K562 (cell line): ENCODE results near the gene TUT4. TPM values are rescaled to one million over a fixed set of nuclear protein-coding genes. Genes with fewer than 3 reads are reported as not detected.

ENCODE experiments used
- ATAC-seq: fragments of 200-7000 bp; cut with Tn5 transposase; 3 replicates; pipeline ENCODE4 v1.9.1; 2020; ENCODE audit warnings: moderate library complexity
- BruUV-seq: library from RNA; stranded (reverse); fragments of 400-500 nt; replicated peaks from 2 replicates; lab custom pipeline; 2021; lab: Mats Ljungman, UMichigan
- CTCF ChIA-PET: fragments of 300-600 bp; formaldehyde crosslinking; extraction: SDS; loops from one replicate; lab custom pipeline; 2021; ENCODE audit warnings: low intra/inter-chr PET ratio; lab: Yijun Ruan, JAX
- POLR2A ChIA-PET: fragments of 300-600, 350-650 bp; sonication (Branson Sonifier 250); formaldehyde crosslinking; extraction: SDS; loops from one replicate; lab custom pipeline; 2021; ENCODE audit warnings: antibody characterized with exemption, inconsistent platforms; lab: Yijun Ruan, JAX
- DNase-seq, 4 experiments: peaks; one replicate each; pipeline versions ENCODE4 v3.0.0 to v3.0.0-alpha.2; 2011 to 2018; ENCODE audit warnings: low spot score in 3 of 4, mixed read lengths in 3 of 4; ENCODE audit errors: extremely low read depth in 1 of 4
- FAIRE-seq: peaks from 2 replicates; lab custom pipeline; 2011; peaks lifted over from hg19 to GRCh38; lab: Jason Lieb, UNC
- H2AFZ ChIP-seq: 2 replicates; pipeline ENCODE4 v1.6.0; 2011; ENCODE audit warnings: low read depth, low read length, control low read depth, inconsistent platforms
- H3K27ac ChIP-seq: fragments of 200-600 bp; 3 replicates; pipeline ENCODE4 v1.8.0; 2011; ENCODE audit warnings: low read depth, mild to moderate bottlenecking, control low read depth, inconsistent platforms, low read length, moderate library complexity, mixed read lengths; ENCODE audit errors: extremely low read depth
- H3K27me3 ChIP-seq, 2 experiments: fragments of 300-600 bp in 1 of 2; 2 replicates in 1 of 2; 3 replicates in 1 of 2; pipeline versions ENCODE4 v1.6.0 to v1.8.0; 2011; ENCODE audit warnings: inconsistent platforms in 2 of 2, low read length in 2 of 2, mild to moderate bottlenecking in 1 of 2, mixed read lengths in 1 of 2, moderate library complexity in 1 of 2; ENCODE audit not compliant: control insufficient read depth in 2 of 2, insufficient read depth in 2 of 2
- H3K36me3 ChIP-seq: fragments of 300-600 bp; 3 replicates; pipeline ENCODE4 v1.8.0; 2011; ENCODE audit warnings: mild to moderate bottlenecking, low read length, inconsistent platforms; ENCODE audit not compliant: control insufficient read depth, insufficient read depth
- H3K4me1 ChIP-seq, 2 experiments: fragments of 200-600 bp in 1 of 2; replicated peaks in 1 of 2; 2 replicates in 1 of 2; 3 replicates in 1 of 2; pipeline versions ENCODE4 v1.5.1 to v1.8.0; 2011; ENCODE audit warnings: inconsistent platforms in 2 of 2, low read length in 2 of 2, mild to moderate bottlenecking in 1 of 2, mixed read lengths in 1 of 2, moderate library complexity in 1 of 2; ENCODE audit not compliant: control insufficient read depth in 2 of 2, insufficient read depth in 2 of 2
- H3K4me2 ChIP-seq: 2 replicates; pipeline ENCODE4 v1.6.1; 2011; ENCODE audit warnings: low read length, control low read depth, inconsistent platforms, mixed read lengths; ENCODE audit not compliant: insufficient read depth
- H3K4me3 ChIP-seq: fragments of 200-600 bp; sonication (generic), shearing (Covaris generic); 2 replicates; pipeline ENCODE4 v1.5.1; 2016; ENCODE audit warnings: control low read depth, inconsistent platforms
- H3K79me2 ChIP-seq: fragments of 200-600 bp; 3 replicates; pipeline ENCODE4 v1.8.0; 2011; ENCODE audit warnings: low read length, inconsistent platforms; ENCODE audit not compliant: control insufficient read depth, insufficient read depth
- H3K9ac ChIP-seq, 2 experiments: 2 replicates each; pipeline versions ENCODE4 v1.6.0 to v1.6.1; 2011; ENCODE audit warnings: low read depth in 2 of 2, low read length in 2 of 2, control low read depth in 1 of 2, inconsistent platforms in 1 of 2, mild to moderate bottlenecking in 1 of 2, mixed read lengths in 1 of 2; ENCODE audit not compliant: insufficient read depth in 1 of 2
- H3K9me1 ChIP-seq: one replicate; pipeline ENCODE4 v1.6.0; 2011; ENCODE audit warnings: inconsistent platforms, mild to moderate bottlenecking, low read length, moderate library complexity; ENCODE audit not compliant: control insufficient read depth, insufficient read depth
- H3K9me3 ChIP-seq: replicated peaks from 2 replicates; pipeline ENCODE4 v1.5.1; 2011; ENCODE audit warnings: low read depth, low read length, inconsistent platforms; ENCODE audit not compliant: control insufficient read depth, insufficient read depth
- H4K20me1 ChIP-seq: replicated peaks from 2 replicates; pipeline ENCODE4 v1.6.1; 2011; ENCODE audit warnings: low read length, inconsistent platforms, mixed read lengths; ENCODE audit not compliant: control insufficient read depth, insufficient read depth
- CCNT2 ChIP-seq: IDR thresholded peaks from 2 replicates; pipeline ENCODE4 v1.6.1; 2011; ENCODE audit warnings: borderline replicate concordance, low read depth, mild to moderate bottlenecking, moderate library complexity, mixed read lengths, low read length; ENCODE audit not compliant: insufficient read length; ENCODE audit errors: extremely low read depth
- ESRRA ChIP-seq: fragments of 450-650 bp; IDR thresholded peaks from 2 replicates; pipeline ENCODE4 v1.6.1; 2014; ENCODE audit warnings: low read depth, mild to moderate bottlenecking, moderate library complexity, borderline replicate concordance
- GATA2 ChIP-seq: sonication (generic); formaldehyde crosslinking; IDR thresholded peaks from 2 replicates; pipeline ENCODE4 v1.4.0; 2020; ENCODE audit warnings: mild to moderate bottlenecking, missing genetic modification reagents
- SUPT5H ChIP-seq: fragments of 450-650 bp; IDR thresholded peaks from 2 replicates; pipeline ENCODE4 v1.6.1; 2016
- ZNF282 ChIP-seq: sonication (generic); formaldehyde crosslinking; IDR thresholded peaks from 2 replicates; pipeline ENCODE4 v1.8.1; 2023; ENCODE audit warnings: missing genetic modification reagents
- WGBS: fragments of 100-300 bp; shearing (Covaris generic); methylation state at CpG from one replicate; pipeline ENCODE4 v1.1.6; 2016; ENCODE audit warnings: low coverage, mixed read lengths; ENCODE audit not compliant: insufficient coverage; ENCODE audit errors: missing lambda C conversion rate; 5-methylcytosine and 5-hydroxymethylcytosine counted together
- in situ Hi-C: fragments of 300-500 bp; cut with MboI; formaldehyde crosslinking; loops from 4 replicates; pipeline ENCODE4 v1.15.0; 2018; ENCODE audit warnings: inconsistent platforms, mixed read lengths
- intact Hi-C: fragments of 100-400 bp; cut with micrococcal nuclease; formaldehyde crosslinking; loops from 2 replicates; pipeline ENCODE4 v1.14.2; 2022
- polyA plus RNA-seq, 8 experiments: library from polyadenylated mRNA; depleted of rRNA in 4 of 8; stranded (reverse) in 5 of 8; unstranded in 3 of 8; fragments of >200 nt; fragmentation: Nextera tagmentation in 2 of 8; fragmentation: Illumina TruSeq in 1 of 8; extraction: Ambion mirVana in 2 of 8; extraction: Trizol in 1 of 8; gene quantifications; 2 replicates each; pipeline versions ENCODE4 v1.2.1 to v1.2.3, GENCODE V29; 2011 to 2014; ENCODE audit warnings: inconsistent platforms in 1 of 8, missing spikeins in 1 of 8
- total RNA-seq, 7 experiments: library from RNA; depleted of rRNA in 6 of 7; stranded (reverse); fragments of >200 nt in 6 of 7; fragmentation: Illumina TruSeq in 2 of 7; extraction: Trizol in 2 of 7; gene quantifications; 2 replicates each; pipeline versions ENCODE4 v1.2.1 to v1.2.3, GENCODE V29; 2011 to 2021; ENCODE audit warnings: low replicate concordance in 1 of 7
- TF ChIP-seq, protein P1 (sequence below): fragments of 200-600 bp; sonication (generic); IDR thresholded peaks from one replicate; pipeline ENCODE4 v1.6.1; 2012; ENCODE audit warnings: mild to moderate bottlenecking, low read depth, low read length, inconsistent platforms

TUT4 gene
- total and polyA plus RNA-seq, 9 of the 15 experiments (the other 6 are each of a cell fraction or from before 2014, with no cell fraction given): 15.8 to 53.5 (median 36.7) TPM

GRCh38 chr1:52559875-52560274, 7.0 kb upstream of the TUT4 start:
- H3K4me1 ChIP-seq: peaks cover 4 to 12% of the 10 kb centered on the region in 2 experiments; a peak in 3 of 5 replicates
- CTCF ChIA-PET: no interaction called here
- intact Hi-C loops (no loop called here), in situ Hi-C loops (no loop called here)
- TF ChIP-seq GATA2 (CRISPR knock-in tag) (no peak), SUPT5H (no peak), ZNF282 (CRISPR knock-in tag) (no peak), ESRRA (no peak), CCNT2 (no peak)
- TF ChIP-seq, protein P1, sequence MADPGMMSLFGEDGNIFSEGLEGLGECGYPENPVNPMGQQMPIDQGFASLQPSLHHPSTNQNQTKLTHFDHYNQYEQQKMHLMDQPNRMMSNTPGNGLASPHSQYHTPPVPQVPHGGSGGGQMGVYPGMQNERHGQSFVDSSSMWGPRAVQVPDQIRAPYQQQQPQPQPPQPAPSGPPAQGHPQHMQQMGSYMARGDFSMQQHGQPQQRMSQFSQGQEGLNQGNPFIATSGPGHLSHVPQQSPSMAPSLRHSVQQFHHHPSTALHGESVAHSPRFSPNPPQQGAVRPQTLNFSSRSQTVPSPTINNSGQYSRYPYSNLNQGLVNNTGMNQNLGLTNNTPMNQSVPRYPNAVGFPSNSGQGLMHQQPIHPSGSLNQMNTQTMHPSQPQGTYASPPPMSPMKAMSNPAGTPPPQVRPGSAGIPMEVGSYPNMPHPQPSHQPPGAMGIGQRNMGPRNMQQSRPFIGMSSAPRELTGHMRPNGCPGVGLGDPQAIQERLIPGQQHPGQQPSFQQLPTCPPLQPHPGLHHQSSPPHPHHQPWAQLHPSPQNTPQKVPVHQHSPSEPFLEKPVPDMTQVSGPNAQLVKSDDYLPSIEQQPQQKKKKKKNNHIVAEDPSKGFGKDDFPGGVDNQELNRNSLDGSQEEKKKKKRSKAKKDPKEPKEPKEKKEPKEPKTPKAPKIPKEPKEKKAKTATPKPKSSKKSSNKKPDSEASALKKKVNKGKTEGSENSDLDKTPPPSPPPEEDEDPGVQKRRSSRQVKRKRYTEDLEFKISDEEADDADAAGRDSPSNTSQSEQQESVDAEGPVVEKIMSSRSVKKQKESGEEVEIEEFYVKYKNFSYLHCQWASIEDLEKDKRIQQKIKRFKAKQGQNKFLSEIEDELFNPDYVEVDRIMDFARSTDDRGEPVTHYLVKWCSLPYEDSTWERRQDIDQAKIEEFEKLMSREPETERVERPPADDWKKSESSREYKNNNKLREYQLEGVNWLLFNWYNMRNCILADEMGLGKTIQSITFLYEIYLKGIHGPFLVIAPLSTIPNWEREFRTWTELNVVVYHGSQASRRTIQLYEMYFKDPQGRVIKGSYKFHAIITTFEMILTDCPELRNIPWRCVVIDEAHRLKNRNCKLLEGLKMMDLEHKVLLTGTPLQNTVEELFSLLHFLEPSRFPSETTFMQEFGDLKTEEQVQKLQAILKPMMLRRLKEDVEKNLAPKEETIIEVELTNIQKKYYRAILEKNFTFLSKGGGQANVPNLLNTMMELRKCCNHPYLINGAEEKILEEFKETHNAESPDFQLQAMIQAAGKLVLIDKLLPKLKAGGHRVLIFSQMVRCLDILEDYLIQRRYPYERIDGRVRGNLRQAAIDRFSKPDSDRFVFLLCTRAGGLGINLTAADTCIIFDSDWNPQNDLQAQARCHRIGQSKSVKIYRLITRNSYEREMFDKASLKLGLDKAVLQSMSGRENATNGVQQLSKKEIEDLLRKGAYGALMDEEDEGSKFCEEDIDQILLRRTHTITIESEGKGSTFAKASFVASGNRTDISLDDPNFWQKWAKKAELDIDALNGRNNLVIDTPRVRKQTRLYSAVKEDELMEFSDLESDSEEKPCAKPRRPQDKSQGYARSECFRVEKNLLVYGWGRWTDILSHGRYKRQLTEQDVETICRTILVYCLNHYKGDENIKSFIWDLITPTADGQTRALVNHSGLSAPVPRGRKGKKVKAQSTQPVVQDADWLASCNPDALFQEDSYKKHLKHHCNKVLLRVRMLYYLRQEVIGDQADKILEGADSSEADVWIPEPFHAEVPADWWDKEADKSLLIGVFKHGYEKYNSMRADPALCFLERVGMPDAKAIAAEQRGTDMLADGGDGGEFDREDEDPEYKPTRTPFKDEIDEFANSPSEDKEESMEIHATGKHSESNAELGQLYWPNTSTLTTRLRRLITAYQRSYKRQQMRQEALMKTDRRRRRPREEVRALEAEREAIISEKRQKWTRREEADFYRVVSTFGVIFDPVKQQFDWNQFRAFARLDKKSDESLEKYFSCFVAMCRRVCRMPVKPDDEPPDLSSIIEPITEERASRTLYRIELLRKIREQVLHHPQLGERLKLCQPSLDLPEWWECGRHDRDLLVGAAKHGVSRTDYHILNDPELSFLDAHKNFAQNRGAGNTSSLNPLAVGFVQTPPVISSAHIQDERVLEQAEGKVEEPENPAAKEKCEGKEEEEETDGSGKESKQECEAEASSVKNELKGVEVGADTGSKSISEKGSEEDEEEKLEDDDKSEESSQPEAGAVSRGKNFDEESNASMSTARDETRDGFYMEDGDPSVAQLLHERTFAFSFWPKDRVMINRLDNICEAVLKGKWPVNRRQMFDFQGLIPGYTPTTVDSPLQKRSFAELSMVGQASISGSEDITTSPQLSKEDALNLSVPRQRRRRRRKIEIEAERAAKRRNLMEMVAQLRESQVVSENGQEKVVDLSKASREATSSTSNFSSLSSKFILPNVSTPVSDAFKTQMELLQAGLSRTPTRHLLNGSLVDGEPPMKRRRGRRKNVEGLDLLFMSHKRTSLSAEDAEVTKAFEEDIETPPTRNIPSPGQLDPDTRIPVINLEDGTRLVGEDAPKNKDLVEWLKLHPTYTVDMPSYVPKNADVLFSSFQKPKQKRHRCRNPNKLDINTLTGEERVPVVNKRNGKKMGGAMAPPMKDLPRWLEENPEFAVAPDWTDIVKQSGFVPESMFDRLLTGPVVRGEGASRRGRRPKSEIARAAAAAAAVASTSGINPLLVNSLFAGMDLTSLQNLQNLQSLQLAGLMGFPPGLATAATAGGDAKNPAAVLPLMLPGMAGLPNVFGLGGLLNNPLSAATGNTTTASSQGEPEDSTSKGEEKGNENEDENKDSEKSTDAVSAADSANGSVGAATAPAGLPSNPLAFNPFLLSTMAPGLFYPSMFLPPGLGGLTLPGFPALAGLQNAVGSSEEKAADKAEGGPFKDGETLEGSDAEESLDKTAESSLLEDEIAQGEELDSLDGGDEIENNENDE: no peak
- H4K20me1 ChIP-seq: no peaks in the 10 kb centered on the region
- H3K79me2 ChIP-seq: no peaks in the 10 kb centered on the region
- POLR2A ChIA-PET: no interaction called here
- H3K9me1 ChIP-seq: no peaks in the 10 kb centered on the region
- H3K27me3 ChIP-seq: no peaks in the 10 kb centered on the region
- ATAC-seq (no peak), DNase-seq (no peak), FAIRE-seq (no peak)
- no peak overlapping the region for H3K27ac ChIP-seq
- H3K4me2 ChIP-seq: no peak overlapping the region
- no TSS peak for BruUV-seq
- WGBS: 60% methylated on average over 2 of the region's 2 CpGs
- no peaks in the 10 kb centered on the region for H3K36me3 ChIP-seq
- H3K9me3 ChIP-seq: no peaks in the 10 kb centered on the region
- no peak overlapping the region for H2AFZ ChIP-seq
- H3K9ac ChIP-seq: no peak overlapping the region
- no peak overlapping the region for H3K4me3 ChIP-seq
